Naive thymus-derived CD8-positive, alpha-beta T cell (primary cell): ENCODE data around the gene CCM2L. TPM values are rescaled to one million over a fixed set of nuclear protein-coding genes. Genes with fewer than 3 reads are reported as not detected.

ENCODE experiments used
- ATAC-seq, 2 donors: fragments of 150-1000 bp; cut with Tn5 transposase in 1 of 2; sonication (Bioruptor Pico), chemical (Tn5 transposase) in 1 of 2; 1 replicate in 1 of 2; 2 replicates in 1 of 2; pipeline ENCODE4 v1.10.0; 2021; ENCODE audit warnings: mild to moderate bottlenecking in 2 of 2, moderate library complexity in 2 of 2
- POLR2A ChIA-PET: fragments of 350-600 bp; sonication (Branson Sonifier 250); formaldehyde crosslinking; loops from one replicate; lab custom pipeline; 2021; ENCODE audit warnings: antibody characterized with exemption; lab: Charles Lee
- DNase-seq, 10 donors: peaks; one replicate each; pipeline versions ENCODE4 v3.0.0 to v3.0.0-alpha.2; 2020 to 2022
- H3K27ac Mint-ChIP-seq, 10 donors: one replicate each; pipeline ENCODE4 v1.8.0; 2020 to 2022; ENCODE audit warnings: mild to moderate bottlenecking in 10 of 10, mixed read lengths in 10 of 10, moderate library complexity in 4 of 10, inconsistent platforms in 1 of 10
- H3K27me3 Mint-ChIP-seq, 5 donors: one replicate each; pipeline ENCODE4 v1.8.0; 2021 to 2022; ENCODE audit warnings: mixed read lengths in 5 of 5
- H3K36me3 Mint-ChIP-seq, 3 donors: one replicate each; pipeline ENCODE4 v1.8.0; 2020 to 2022; ENCODE audit warnings: mixed read lengths in 3 of 3, mild to moderate bottlenecking in 2 of 3, inconsistent platforms in 1 of 3
- H3K4me1 Mint-ChIP-seq, 4 donors: one replicate each; pipeline ENCODE4 v1.8.0; 2021 to 2022; ENCODE audit warnings: mixed read lengths in 4 of 4
- H3K4me3 Mint-ChIP-seq, 10 donors: one replicate each; pipeline ENCODE4 v1.8.0; 2020 to 2022; ENCODE audit warnings: mild to moderate bottlenecking in 10 of 10, mixed read lengths in 10 of 10, moderate library complexity in 6 of 10, inconsistent platforms in 1 of 10
- H3K9me3 Mint-ChIP-seq, 9 donors: one replicate each; pipeline ENCODE4 v1.8.0; 2020 to 2022; ENCODE audit warnings: mixed read lengths in 9 of 9, mild to moderate bottlenecking in 3 of 9, inconsistent platforms in 1 of 9, moderate library complexity in 1 of 9
- polyA plus RNA-seq, 3 donors: library from polyadenylated mRNA; unstranded; fragments of 300-500 nt; fragmentation: Illumina TruSeq; gene quantifications; one replicate each; pipeline ENCODE4 v1.2.3, GENCODE V29; 2021
- total RNA-seq, 8 experiments: library from RNA in 2 of 8; stranded (reverse) in 2 of 8; gene quantifications; one replicate each; pipeline ENCODE4 v1.2.3 and lab custom pipeline; 2021 to 2026

CCM2L gene
- total and polyA plus RNA-seq, 5 experiments from 2014 or later = not detected

DNA sequence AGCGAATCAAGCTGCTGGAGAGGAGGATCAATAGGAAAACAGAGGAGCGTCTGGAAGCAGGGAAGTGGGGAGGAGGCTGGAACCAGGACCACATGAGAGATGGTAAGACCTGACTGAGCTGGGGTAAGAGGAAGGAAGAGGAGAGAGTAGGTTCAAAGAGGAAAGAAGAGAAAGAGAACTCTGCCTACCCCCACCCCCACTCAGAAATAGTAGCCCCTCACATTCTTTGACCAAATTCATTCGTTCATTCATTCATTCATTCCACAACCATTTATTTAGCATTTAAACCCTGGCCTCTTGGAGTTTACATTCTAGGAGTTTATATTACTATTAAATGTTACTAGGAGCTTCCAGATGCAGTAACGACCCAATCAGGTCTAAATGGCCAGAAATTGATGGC, 26.0 kb downstream of the CCM2L start:
- Mint-ChIP-seq H3K4me1 (peaks cover 0 to 27% (median 3%) of the 10 kb centered on the region in 4 donors), H3K36me3 (peaks cover 0 to 3% (median 0%) of the 10 kb centered on the region in 3 donors), H3K27ac (peak overlapping the region in 1 of 10 donors; percentile 41), H3K27me3 (peaks cover 14 to 81% (median 39%) of the 10 kb centered on the region in 5 donors), H3K9me3 (peaks cover 0 to 2% (median 0%) of the 10 kb centered on the region in 9 donors), H3K4me3 (no peak overlapping the region)
- POLR2A ChIA-PET = no interaction called here
- DNase-seq = no peak
- no peak for ATAC-seq

DNA sequence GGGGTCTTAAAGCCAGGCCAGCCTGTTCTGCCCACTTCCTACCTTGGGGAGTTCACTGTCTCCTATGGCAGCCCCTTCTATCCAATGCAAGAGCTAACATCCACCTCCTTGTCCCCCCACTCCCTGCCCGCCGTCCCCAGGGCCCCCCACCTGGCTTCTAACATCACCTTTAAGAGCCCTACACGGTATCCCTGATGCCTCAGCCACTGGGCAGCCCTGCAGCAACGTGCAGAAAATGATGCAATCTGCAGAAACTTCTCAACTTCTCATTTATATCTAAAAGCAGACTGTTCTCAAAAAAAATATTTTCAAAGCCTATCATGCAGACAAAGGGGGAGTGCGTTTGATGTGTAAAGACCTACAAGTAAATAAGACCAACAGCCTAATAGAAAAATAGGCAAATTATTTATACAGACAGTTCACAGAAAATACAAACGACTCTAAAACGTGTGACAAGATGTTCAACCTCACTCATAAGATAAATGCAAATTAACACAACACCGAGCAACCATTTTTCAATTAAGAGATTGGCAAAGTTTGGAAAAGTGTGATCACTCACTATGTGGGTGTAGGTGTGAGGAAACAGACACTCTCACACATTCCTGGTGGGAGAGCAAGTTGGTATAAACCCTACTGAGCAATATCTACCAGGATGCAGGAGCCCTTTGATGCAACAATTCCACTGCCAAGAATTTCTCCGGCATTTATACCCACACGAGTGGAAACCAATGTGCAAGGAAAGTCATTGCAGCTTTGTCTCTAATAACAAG, 26.7 kb downstream of the CCM2L start:
- DNase-seq = no peak
- Mint-ChIP-seq H3K27me3 (peaks cover 16 to 84% (median 39%) of the 10 kb centered on the region in 5 donors), H3K4me1 (peaks cover 0 to 32% (median 3%) of the 10 kb centered on the region in 4 donors), H3K36me3 (peaks cover 0 to 3% (median 0%) of the 10 kb centered on the region in 3 donors), H3K27ac (no peak overlapping the region), H3K4me3 (no peak overlapping the region), H3K9me3 (peaks cover 0 to 2% (median 0%) of the 10 kb centered on the region in 9 donors)
- ATAC-seq = no peak
- POLR2A ChIA-PET = interaction anchor here (0.7 kb wide), 1 partner anchor 230 kb away, joined by 4 read pairs; no protein-coding TSS in a partner anchor

GRCh38 chr20:32037929-32038328, 27.7 kb downstream of the CCM2L start:
- no peak overlapping the region for H3K4me3 Mint-ChIP-seq
- peaks cover 0 to 34% (median 3%) of the 10 kb centered on the region in 4 donors for H3K4me1 Mint-ChIP-seq
- peaks cover 0 to 3% (median 0%) of the 10 kb centered on the region in 3 donors for H3K36me3 Mint-ChIP-seq
- H3K27me3 Mint-ChIP-seq = peaks cover 15 to 80% (median 38%) of the 10 kb centered on the region in 5 donors
- H3K9me3 Mint-ChIP-seq = peaks cover 0 to 2% (median 0%) of the 10 kb centered on the region in 9 donors
- POLR2A ChIA-PET = no interaction called here
- ATAC-seq (no peak), DNase-seq (no peak)
- H3K27ac Mint-ChIP-seq = no peak overlapping the region

DNA sequence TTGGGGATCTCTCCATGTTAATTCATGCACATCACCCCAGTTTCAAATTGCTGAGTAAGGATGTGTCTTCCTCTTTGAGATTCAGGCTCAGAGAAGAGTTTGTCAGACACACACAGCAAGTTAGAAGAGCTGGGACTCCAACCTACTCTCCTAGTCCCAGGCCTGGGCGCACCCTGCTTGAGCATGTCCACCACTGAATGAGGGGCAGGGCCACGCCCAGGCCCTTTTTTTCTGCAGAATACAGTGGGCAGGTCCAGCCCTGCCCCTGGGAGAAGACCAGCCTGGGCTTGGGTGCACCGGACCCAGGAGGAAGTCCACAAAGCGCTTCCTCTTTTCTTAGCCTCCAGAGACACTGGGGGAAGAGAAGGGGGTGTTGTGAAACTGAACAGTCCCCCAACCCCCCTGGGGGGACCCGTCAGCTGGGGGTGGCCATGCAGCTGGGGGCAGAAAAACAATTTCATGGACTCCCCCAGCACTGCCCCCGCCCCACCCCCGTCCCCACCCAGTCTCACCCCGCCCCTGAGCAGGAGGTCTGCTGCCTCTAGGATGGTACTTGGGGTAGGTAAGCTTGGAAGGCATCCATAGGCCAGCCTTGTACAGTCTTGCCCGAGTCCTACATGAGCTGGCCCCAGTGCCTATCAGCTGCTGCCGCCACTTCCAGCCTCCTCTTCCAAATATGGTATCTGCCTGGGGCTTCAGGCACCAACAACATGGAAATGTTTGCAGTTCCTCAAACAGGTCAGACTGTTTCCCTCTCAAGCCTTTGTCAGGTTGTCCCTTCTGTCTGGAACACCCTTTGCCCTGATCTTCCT, 30.1 kb downstream of the CCM2L start:
- peaks cover 17 to 82% (median 38%) of the 10 kb centered on the region in 5 donors for H3K27me3 Mint-ChIP-seq
- no peak overlapping the region for H3K27ac Mint-ChIP-seq
- no peaks in the 10 kb centered on the region for H3K36me3 Mint-ChIP-seq
- ATAC-seq (peak in 1 of 2 donors; percentile 50), DNase-seq (peak in 1 of 10 donors; percentile 44)
- POLR2A ChIA-PET = interaction anchor here (0.7 kb wide), 1 partner anchor 612 kb away, joined by 4 read pairs; no protein-coding TSS in a partner anchor
- peak overlapping the region in 1 of 10 donors; percentile 40 for H3K4me3 Mint-ChIP-seq
- H3K4me1 Mint-ChIP-seq = peaks cover 0 to 31% (median 3%) of the 10 kb centered on the region in 4 donors
- peaks cover 0 to 2% (median 0%) of the 10 kb centered on the region in 9 donors for H3K9me3 Mint-ChIP-seq

DNA sequence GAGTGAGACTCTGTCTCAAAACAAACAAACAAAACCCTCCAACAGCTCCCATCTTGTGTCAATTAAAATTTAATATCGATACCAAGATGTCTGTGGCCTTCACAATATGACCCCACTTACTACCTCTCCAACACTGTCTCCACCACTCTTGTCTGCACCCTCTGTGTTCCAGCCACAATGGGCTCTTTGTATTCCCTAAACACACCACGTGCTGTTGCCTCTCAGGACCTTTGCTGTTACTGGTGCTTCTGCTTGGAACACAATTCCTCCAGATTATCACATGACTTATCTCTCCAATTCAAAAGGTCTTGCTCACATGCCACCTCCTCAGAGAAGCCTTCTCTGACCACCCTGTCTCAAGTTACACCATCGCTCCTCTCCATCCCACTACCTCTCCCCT, 35.8 kb downstream of the CCM2L start:
- H3K4me1 Mint-ChIP-seq = peaks cover 0 to 12% (median 4%) of the 10 kb centered on the region in 4 donors
- no peaks in the 10 kb centered on the region for H3K9me3 Mint-ChIP-seq
- DNase-seq (no peak), ATAC-seq (no peak)
- POLR2A ChIA-PET = no interaction called here
- no peak overlapping the region for H3K4me3 Mint-ChIP-seq
- H3K27ac Mint-ChIP-seq = no peak overlapping the region
- peaks cover 28 to 80% (median 37%) of the 10 kb centered on the region in 5 donors for H3K27me3 Mint-ChIP-seq
- no peaks in the 10 kb centered on the region for H3K36me3 Mint-ChIP-seq

GRCh38 chr20:32050324-32050841, 40.1 kb downstream of the CCM2L start:
- DNase-seq = no peak
- H3K27ac Mint-ChIP-seq = no peak overlapping the region
- peak overlapping the region in 3 of 10 donors; percentile 8 to 70 (median 47) for H3K4me3 Mint-ChIP-seq
- H3K27me3 Mint-ChIP-seq = peaks cover 45 to 88% (median 48%) of the 10 kb centered on the region in 5 donors
- no peaks in the 10 kb centered on the region for H3K36me3 Mint-ChIP-seq
- POLR2A ChIA-PET = no interaction called here
- H3K4me1 Mint-ChIP-seq = peaks cover 10 to 25% (median 22%) of the 10 kb centered on the region in 4 donors
- no peak for ATAC-seq
- peaks cover 0 to 2% (median 0%) of the 10 kb centered on the region in 9 donors for H3K9me3 Mint-ChIP-seq

DNA sequence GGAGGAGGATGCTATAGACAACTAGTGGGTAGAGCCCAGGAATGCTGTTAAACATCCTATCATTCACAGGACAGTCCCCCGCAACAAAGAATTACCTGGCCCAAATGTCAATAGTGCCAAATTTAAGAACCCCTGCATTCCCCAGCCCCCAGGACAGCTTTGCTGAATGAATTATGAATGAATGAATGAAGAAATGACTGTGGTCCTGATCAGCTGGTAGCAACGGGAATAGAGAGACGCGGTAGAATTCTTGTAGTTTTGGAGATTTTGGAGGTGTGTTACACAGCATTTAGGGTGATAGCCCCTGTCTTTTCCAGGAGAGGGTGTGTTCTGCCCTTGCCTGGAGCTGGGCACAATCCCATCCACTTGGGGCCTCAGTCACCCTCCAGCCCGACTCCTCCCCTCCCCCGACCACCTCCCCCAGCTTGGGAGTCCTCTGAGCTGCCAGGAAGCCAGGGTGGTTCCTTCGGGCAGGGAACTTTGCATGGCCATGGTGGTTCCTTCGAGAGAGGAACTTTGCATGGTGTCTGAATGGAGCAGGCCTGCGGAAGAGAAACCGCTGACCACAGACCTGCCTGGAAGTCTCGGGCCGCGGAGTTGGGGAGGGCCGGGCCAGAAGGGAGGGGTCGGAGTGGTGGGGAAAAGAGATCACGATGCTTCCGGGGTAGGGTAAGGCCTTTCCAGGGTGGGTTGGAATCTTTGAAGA, 40.8 kb downstream of the CCM2L start:
- Mint-ChIP-seq H3K4me3 (peak overlapping the region in 8 of 10 donors; percentile 63 to 86 (median 80)), H3K36me3 (no peaks in the 10 kb centered on the region), H3K27ac (peak overlapping the region in 3 of 10 donors; percentile 35 to 61 (median 60)), H3K27me3 (peaks cover 41 to 82% (median 46%) of the 10 kb centered on the region in 5 donors), H3K4me1 (peaks cover 10 to 25% (median 22%) of the 10 kb centered on the region in 4 donors), H3K9me3 (peaks cover 0 to 2% (median 0%) of the 10 kb centered on the region in 9 donors)
- no peak for ATAC-seq
- DNase-seq = no peak
- POLR2A ChIA-PET = no interaction called here

- Mint-ChIP-seq H3K4me3 (peak overlapping the region; percentile 63 to 86 (median 78)), H3K4me1 (peaks cover 10 to 25% (median 22%) of the 10 kb centered on the region in 4 donors), H3K36me3 (no peaks in the 10 kb centered on the region), H3K27me3 (peaks cover 36 to 75% (median 42%) of the 10 kb centered on the region in 5 donors), H3K27ac (peak overlapping the region in 4 of 10 donors; percentile 6 to 61 (median 35)), H3K9me3 (peaks cover 0 to 2% (median 0%) of the 10 kb centered on the region in 9 donors)
- no peak for DNase-seq
- POLR2A ChIA-PET = no interaction called here
- no peak for ATAC-seq
Measured at GRCh38 chr20:32051720-32052089, 41.5 kb downstream of the CCM2L start.

DNA sequence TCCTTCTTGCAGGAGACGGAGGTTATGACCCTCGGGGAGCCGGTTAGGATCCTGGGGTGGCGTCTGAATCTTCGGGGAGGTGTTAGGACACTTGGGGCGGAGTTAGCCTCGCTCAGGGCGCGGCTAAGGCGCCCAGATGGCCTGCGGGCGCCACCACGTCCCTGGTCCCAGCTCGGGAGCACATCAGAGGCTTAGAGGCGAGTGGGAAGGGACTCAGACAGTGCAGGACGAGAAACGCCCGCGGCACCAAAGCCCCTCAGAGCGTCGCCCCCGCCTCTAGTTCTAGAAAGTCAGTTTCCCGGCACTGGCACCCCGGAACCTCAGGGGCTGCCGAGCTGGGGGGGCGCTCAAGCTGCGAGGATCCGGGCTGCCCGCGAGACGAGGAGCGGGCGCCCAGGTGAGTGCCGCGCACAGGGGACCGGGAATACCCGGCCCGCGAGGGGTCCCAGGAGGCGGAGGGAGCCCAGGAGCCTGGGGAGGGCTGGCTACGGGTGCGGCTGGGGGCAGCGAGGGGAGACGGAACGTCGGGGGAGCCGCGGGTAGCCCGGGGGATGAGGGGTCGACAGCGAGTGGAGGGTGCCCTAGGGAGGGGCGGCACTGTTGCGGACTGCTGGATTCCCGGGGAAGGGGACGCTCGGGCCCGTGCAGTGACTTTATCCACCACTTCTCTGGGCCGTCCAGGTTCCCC, 42.0 kb downstream of the CCM2L start, which contains the start of gene HCK:
Gene HCK, plus strand, starts transcription at position 153 of the 688 bp plus-strand sequence.
- H3K4me1 Mint-ChIP-seq = peaks cover 10 to 27% (median 22%) of the 10 kb centered on the region in 4 donors
- H3K4me3 Mint-ChIP-seq = peak within 1 kb of the TSS; percentile 63 to 86 (median 78)
- DNase-seq (peak in 1 of 10 donors; percentile 4), ATAC-seq (peak; percentile 54 to 63)
- peaks cover 0 to 2% (median 0%) of the 10 kb centered on the region in 9 donors for H3K9me3 Mint-ChIP-seq
- POLR2A ChIA-PET = no interaction called here
- peak within 1 kb of the TSS in 6 of 10 donors; percentile 6 to 61 (median 14) for H3K27ac Mint-ChIP-seq
- no peaks in the 10 kb centered on the region for H3K36me3 Mint-ChIP-seq
- H3K27me3 Mint-ChIP-seq = peaks cover 36 to 75% (median 41%) of the 10 kb centered on the region in 5 donors

- DNase-seq = no peak
- peaks cover 36 to 78% (median 40%) of the 10 kb centered on the region in 5 donors for H3K27me3 Mint-ChIP-seq
- POLR2A ChIA-PET = no interaction called here
Measured at GRCh38 chr20:32052778-32053362, 42.6 kb downstream of the CCM2L start.

DNA sequence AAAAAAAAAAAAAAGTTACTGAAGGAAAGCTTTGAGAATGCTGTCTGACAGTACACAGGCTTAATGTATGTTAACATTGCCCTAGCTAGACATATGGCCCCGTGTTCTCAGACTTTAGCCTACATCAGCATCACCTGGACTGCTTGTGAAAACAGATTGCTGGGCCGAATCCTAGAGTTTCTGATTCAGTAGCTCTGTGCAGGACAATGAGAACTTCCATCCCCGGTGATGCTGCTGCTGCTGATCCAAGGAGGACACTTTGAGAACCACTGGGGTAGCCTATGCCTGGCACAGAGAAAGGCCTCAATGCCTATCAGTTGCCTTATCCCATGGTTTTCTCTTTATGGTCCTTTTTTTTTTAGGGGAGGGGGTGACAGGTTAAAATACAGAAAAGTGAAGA, 43.4 kb downstream of the CCM2L start:
- DNase-seq (no peak), ATAC-seq (no peak)
- POLR2A ChIA-PET = no interaction called here
- Mint-ChIP-seq H3K27ac (no peak overlapping the region), H3K27me3 (peaks cover 35 to 85% (median 46%) of the 10 kb centered on the region in 5 donors), H3K9me3 (peaks cover 0 to 2% (median 0%) of the 10 kb centered on the region in 9 donors), H3K4me3 (peak overlapping the region in 2 of 10 donors; percentile 33 to 62), H3K4me1 (peaks cover 10 to 27% (median 22%) of the 10 kb centered on the region in 4 donors), H3K36me3 (no peaks in the 10 kb centered on the region)

More at GRCh38 chr20:32052778-32053362, 42.6 kb downstream of the CCM2L start:
- Mint-ChIP-seq H3K4me1 (peaks cover 10 to 27% (median 22%) of the 10 kb centered on the region in 4 donors), H3K9me3 (peaks cover 0 to 2% (median 0%) of the 10 kb centered on the region in 9 donors), H3K27ac (peak overlapping the region in 1 of 10 donors; percentile 9), H3K36me3 (no peaks in the 10 kb centered on the region), H3K4me3 (peak overlapping the region; percentile 24 to 86 (median 59))
- ATAC-seq = peak in 1 of 2 donors; percentile 23
